ENCODE measurements around the gene SPPL3. TPM values are rescaled to one million over a fixed set of nuclear protein-coding genes. Genes with fewer than 3 reads are reported as not detected.

The SPPL3 gene
- total RNA-seq, 1 donor from 2014 or later = 26.8 TPM

DNA sequence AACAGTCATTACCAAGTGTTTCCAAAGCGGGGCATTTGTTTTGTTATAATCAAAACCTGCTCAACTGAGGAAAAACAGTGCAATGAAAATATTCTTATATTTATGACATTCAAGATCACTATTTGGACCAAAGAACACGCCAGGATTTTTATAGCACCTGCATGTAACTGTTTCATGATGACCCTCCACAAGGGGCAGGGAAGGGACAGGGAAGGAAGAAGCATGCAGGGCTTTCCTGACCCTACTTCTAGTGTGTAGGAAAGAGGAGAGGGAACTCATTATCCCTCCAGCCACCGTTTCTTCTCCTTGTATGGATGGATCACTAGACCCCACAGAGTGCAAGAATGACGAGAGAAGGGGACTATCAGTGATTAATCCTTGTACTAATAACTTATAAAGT lies 49.4 kb downstream of the SPPL3 start:
- Histone ChIP-seq H3K9me3 (replicated peaks) (peaks cover 14% of the 10 kb centered on the region), H3K27me3 (ENCODE audit: low read depth) (no peaks in the 10 kb centered on the region), H3K4me1 (peaks cover 72% of the 10 kb centered on the region), H3K27ac (replicated peaks) (no peak overlapping the region), H3K36me3 (no peaks in the 10 kb centered on the region), H3K4me3 (no peak overlapping the region)
- no peak for TF ChIP-seq CTCF (IDR thresholded peaks at IDR 0.05; ENCODE audit: borderline replicate concordance)
- intact Hi-C loops (cut with micrococcal nuclease) = no loop called here
- no peak for DNase-seq

GRCh38 chr12:120853188-120853587 lies 51.0 kb downstream of the SPPL3 start:
- Histone ChIP-seq H3K36me3 (no peaks in the 10 kb centered on the region), H3K9me3 (replicated peaks) (peaks cover under 1% of the 10 kb centered on the region), H3K27me3 (ENCODE audit: low read depth) (no peaks in the 10 kb centered on the region), H3K27ac (replicated peaks) (no peak overlapping the region), H3K4me1 (peaks cover 83% of the 10 kb centered on the region), H3K4me3 (no peak overlapping the region)
- intact Hi-C loops (cut with micrococcal nuclease) = no loop called here
- TF ChIP-seq CTCF (IDR thresholded peaks at IDR 0.05; ENCODE audit: borderline replicate concordance) = no peak
- DNase-seq = no peak

GRCh38 chr12:120851944-120852343 lies 52.2 kb downstream of the SPPL3 start:
- intact Hi-C loops (cut with micrococcal nuclease) = no loop called here
- DNase-seq = no peak
- H3K36me3 ChIP-seq = no peaks in the 10 kb centered on the region
- H3K4me3 ChIP-seq = no peak overlapping the region
- TF ChIP-seq CTCF (IDR thresholded peaks at IDR 0.05; ENCODE audit: borderline replicate concordance) = no peak
- H3K4me1 ChIP-seq = peaks cover 86% of the 10 kb centered on the region
- no peaks in the 10 kb centered on the region for H3K27me3 ChIP-seq (ENCODE audit: low read depth)
- H3K9me3 ChIP-seq (replicated peaks) = no peaks in the 10 kb centered on the region
- peak overlapping the region; percentile 15 for H3K27ac ChIP-seq (replicated peaks)

DNA sequence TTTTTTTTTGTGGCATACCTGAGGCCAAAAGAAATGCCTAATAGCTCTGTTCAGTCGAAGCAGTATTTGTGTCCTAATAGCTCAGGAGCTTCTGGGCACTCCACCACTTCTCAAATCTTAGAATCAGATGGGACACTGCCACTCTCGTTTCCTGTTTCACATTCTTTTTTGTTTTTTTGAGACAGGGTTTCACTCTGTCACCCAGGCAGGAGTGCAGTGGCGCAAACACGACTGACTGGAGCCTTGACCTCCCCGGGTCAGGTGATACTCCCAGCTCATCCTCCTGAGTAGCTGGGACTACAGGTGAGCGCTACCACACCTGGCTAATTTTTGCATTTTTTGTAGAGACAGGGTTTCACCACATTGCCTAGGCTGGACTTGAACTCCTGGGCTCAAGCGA lies 52.7 kb downstream of the SPPL3 start:
- no peak for DNase-seq
- intact Hi-C loops (cut with micrococcal nuclease) = no loop called here
- Histone ChIP-seq H3K4me1 (peaks cover 86% of the 10 kb centered on the region), H3K4me3 (no peak overlapping the region), H3K36me3 (no peaks in the 10 kb centered on the region), H3K9me3 (replicated peaks) (no peaks in the 10 kb centered on the region), H3K27ac (replicated peaks) (peak overlapping the region; percentile 15), H3K27me3 (ENCODE audit: low read depth) (no peaks in the 10 kb centered on the region)
- TF ChIP-seq CTCF (IDR thresholded peaks at IDR 0.05; ENCODE audit: borderline replicate concordance) = no peak

DNA sequence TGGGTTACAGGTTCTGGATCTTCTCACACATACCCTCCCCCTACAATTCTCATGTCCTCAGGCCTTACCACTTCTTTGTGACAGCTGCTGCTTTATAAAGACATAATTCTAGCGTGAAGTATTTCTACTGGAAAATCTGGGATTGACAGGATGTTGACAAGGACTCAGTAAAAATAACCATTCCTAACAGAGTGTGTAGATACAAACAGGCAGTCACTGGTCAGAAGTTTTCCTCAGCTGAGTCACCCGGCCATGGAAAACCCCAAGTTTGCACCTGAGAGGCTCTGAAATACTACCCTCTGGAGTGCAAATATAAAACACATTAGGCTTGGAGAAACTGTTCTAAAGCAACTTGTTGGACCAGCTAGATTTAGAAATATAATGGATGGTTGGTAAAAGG lies 54.4 kb downstream of the SPPL3 start:
- H3K27me3 ChIP-seq (ENCODE audit: low read depth) = no peaks in the 10 kb centered on the region
- H3K4me1 ChIP-seq = peaks cover 86% of the 10 kb centered on the region
- H3K36me3 ChIP-seq = no peaks in the 10 kb centered on the region
- H3K9me3 ChIP-seq (replicated peaks) = no peaks in the 10 kb centered on the region
- H3K27ac ChIP-seq (replicated peaks) = peak overlapping the region; percentile 61
- no peak overlapping the region for H3K4me3 ChIP-seq
- intact Hi-C loops (cut with micrococcal nuclease) = no loop called here
- TF ChIP-seq CTCF (IDR thresholded peaks at IDR 0.05; ENCODE audit: borderline replicate concordance) = no peak
- no peak for DNase-seq

DNA sequence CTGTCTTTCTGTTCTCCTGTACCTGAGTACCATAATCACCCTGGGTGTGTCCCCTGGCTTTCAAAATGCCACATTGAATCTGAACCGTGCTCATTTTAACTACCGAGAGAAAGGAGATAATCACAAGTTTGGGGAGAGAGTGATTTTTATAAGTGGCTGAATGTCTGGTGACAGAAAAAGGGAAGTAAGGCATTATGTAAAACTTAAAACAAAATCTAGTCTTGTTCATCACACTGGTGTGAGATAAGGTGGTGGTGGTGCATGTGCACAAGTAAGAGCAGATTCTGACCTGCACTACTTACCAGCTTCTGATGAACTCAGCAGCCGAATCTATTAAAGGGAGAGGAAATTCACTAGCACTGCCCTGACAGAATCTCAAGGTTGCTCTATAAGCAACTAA lies 56.3 kb downstream of the SPPL3 start:
- H3K36me3 ChIP-seq = no peaks in the 10 kb centered on the region
- no peak overlapping the region for H3K4me3 ChIP-seq
- TF ChIP-seq CTCF (IDR thresholded peaks at IDR 0.05; ENCODE audit: borderline replicate concordance) = no peak
- H3K27me3 ChIP-seq (ENCODE audit: low read depth) = no peaks in the 10 kb centered on the region
- no peaks in the 10 kb centered on the region for H3K9me3 ChIP-seq (replicated peaks)
- no peak for DNase-seq
- peak overlapping the region; percentile 48 for H3K27ac ChIP-seq (replicated peaks)
- intact Hi-C loops (cut with micrococcal nuclease) = no loop called here
- peaks cover 88% of the 10 kb centered on the region for H3K4me1 ChIP-seq

Measured in left ventricle myocardium inferior (tissue), 1 donor.